HEK293 (cell line): ENCODE data around the gene ZNF680.

ENCODE experiments used
- CTCF ChIA-PET: fragments of 350-600 bp; formaldehyde crosslinking; extraction: SDS; loops from one replicate; lab custom pipeline; 2021; ENCODE audit warnings: antibody characterized with exemption; lab: Yijun Ruan, JAX
- POLR2A ChIA-PET: fragments of 300-600 bp; formaldehyde crosslinking; extraction: SDS; loops from one replicate; lab custom pipeline; 2020; ENCODE audit warnings: antibody characterized with exemption, inconsistent platforms; lab: Yijun Ruan, JAX
- H3K27ac ChIP-seq: fragments of 200-500 bp; sonication (Bioruptor generic); 2 replicates; pipeline ENCODE4 v1.5.1; 2014; ENCODE audit warnings: low read depth, low read length, control low read depth, inconsistent platforms; ENCODE audit errors: extremely low read depth
- H3K36me3 ChIP-seq, 2 experiments: fragments of 200-500 bp in 1 of 2; sonication (Bioruptor generic) in 1 of 2; 1 replicate in 1 of 2; 2 replicates in 1 of 2; pipeline ENCODE4 v1.5.1; 2014 to 2017; ENCODE audit warnings: inconsistent platforms in 2 of 2, low read length in 2 of 2; ENCODE audit not compliant: control insufficient read depth in 2 of 2, insufficient read depth in 1 of 2
- H3K4me1 ChIP-seq: fragments of 200-500 bp; sonication (Bioruptor generic); 2 replicates; pipeline ENCODE4 v1.5.1; 2014; ENCODE audit warnings: mild to moderate bottlenecking, low read length, inconsistent platforms; ENCODE audit not compliant: control insufficient read depth, insufficient read depth
- H3K4me3 ChIP-seq: 2 replicates; pipeline ENCODE4 v1.5.1; 2011; ENCODE audit warnings: low read depth, mild to moderate bottlenecking, control low read depth, low read length, moderate library complexity
- H3K9me3 ChIP-seq: fragments of 200-500 bp; sonication (Bioruptor generic); 2 replicates; pipeline ENCODE4 v1.5.1; 2014; ENCODE audit warnings: low read depth, low read length, inconsistent platforms; ENCODE audit not compliant: control insufficient read depth, insufficient read depth
- GLI2 ChIP-seq: fragments of 450-650 bp; formaldehyde crosslinking; IDR thresholded peaks from 2 replicates; pipeline ENCODE4; 2017; ENCODE audit warnings: missing biosample characterization, missing genetic modification characterization, low read depth, borderline replicate concordance
- KLF10 ChIP-seq: fragments of 450-650 bp; IDR thresholded peaks from 2 replicates; pipeline ENCODE4 v1.5.1; 2018; ENCODE audit warnings: missing biosample characterization, mild to moderate bottlenecking, missing genetic modification characterization
- ZFP37 ChIP-seq: fragments of 450-650 bp; formaldehyde crosslinking; IDR thresholded peaks from 2 replicates; pipeline ENCODE4 v1.5.1; 2016; ENCODE audit warnings: missing biosample characterization, missing genetic modification characterization
- ZNF10 ChIP-seq: fragments of 450-650 bp; formaldehyde crosslinking; IDR thresholded peaks from 2 replicates; pipeline ENCODE4 v1.5.1; 2017; ENCODE audit warnings: missing biosample characterization, missing genetic modification characterization
- ZNF132 ChIP-seq: fragments of 450-650 bp; formaldehyde crosslinking; IDR thresholded peaks from 2 replicates; pipeline ENCODE4 v1.5.1; 2017; ENCODE audit warnings: missing biosample characterization, missing genetic modification characterization, borderline replicate concordance
- ZNF140 ChIP-seq: fragments of 450-650 bp; formaldehyde crosslinking; IDR thresholded peaks from 2 replicates; pipeline ENCODE4 v1.5.1; 2016; ENCODE audit warnings: missing biosample characterization, missing genetic modification characterization
- ZNF16 ChIP-seq: fragments of 450-650 bp; formaldehyde crosslinking; IDR thresholded peaks from 2 replicates; pipeline ENCODE4 v1.5.1; 2016; ENCODE audit warnings: low read depth, missing biosample characterization, missing genetic modification characterization
- ZNF214 ChIP-seq: fragments of 450-650 bp; formaldehyde crosslinking; IDR thresholded peaks from 2 replicates; pipeline ENCODE4 v1.5.1; 2017; ENCODE audit warnings: missing biosample characterization, mild to moderate bottlenecking, missing genetic modification characterization, borderline replicate concordance
- ZNF23 ChIP-seq: fragments of 450-650 bp; formaldehyde crosslinking; IDR thresholded peaks from 2 replicates; pipeline ENCODE4 v1.5.1; 2016; ENCODE audit warnings: missing biosample characterization, missing genetic modification characterization, borderline replicate concordance
- ZNF366 ChIP-seq: fragments of 450-650 bp; formaldehyde crosslinking; conservative IDR thresholded peaks from 2 replicates; pipeline ENCODE4 v1.5.1; 2016; ENCODE audit warnings: missing biosample characterization, missing genetic modification characterization
- ZNF549 ChIP-seq: fragments of 450-650 bp; IDR thresholded peaks from 2 replicates; pipeline ENCODE4 v1.5.1; 2018; ENCODE audit warnings: missing biosample characterization, missing genetic modification characterization, mild to moderate bottlenecking, inconsistent platforms, moderate library complexity
- ZNF76 ChIP-seq: fragments of 450-650 bp; formaldehyde crosslinking; IDR thresholded peaks from 2 replicates; pipeline ENCODE4; 2016; ENCODE audit warnings: low read depth, missing biosample characterization, missing genetic modification characterization, borderline replicate concordance
- ZNF768 ChIP-seq: fragments of 450-650 bp; formaldehyde crosslinking; IDR thresholded peaks from 2 replicates; pipeline ENCODE4 v1.5.1; 2018; ENCODE audit warnings: missing biosample characterization, mild to moderate bottlenecking, missing genetic modification characterization
- TF ChIP-seq, protein P1 (sequence below): fragments of 450-650 bp; formaldehyde crosslinking; IDR thresholded peaks from 2 replicates; pipeline ENCODE4 v1.5.1; 2016; ENCODE audit warnings: missing biosample characterization, missing genetic modification characterization
- TF ChIP-seq, protein P2 (sequence below): fragments of 450-650 bp; formaldehyde crosslinking; IDR thresholded peaks from 2 replicates; pipeline ENCODE4 v1.5.1; 2017; ENCODE audit warnings: missing biosample characterization, missing genetic modification characterization
- TF ChIP-seq, protein P3 (sequence below): fragments of 450-650 bp; formaldehyde crosslinking; IDR thresholded peaks from 2 replicates; pipeline ENCODE4 v1.5.1; 2016; ENCODE audit warnings: missing biosample characterization, missing genetic modification characterization
- TF ChIP-seq, protein P4 (sequence below): sonication (generic); formaldehyde crosslinking; IDR thresholded peaks from 2 replicates; pipeline ENCODE4 v1.8.1; 2022; ENCODE audit warnings: mild to moderate bottlenecking, moderate library complexity, missing genetic modification reagents
- TF ChIP-seq, protein P5 (sequence below): fragments of 450-650 bp; formaldehyde crosslinking; IDR thresholded peaks from 2 replicates; pipeline ENCODE4 v1.5.1; 2016; ENCODE audit warnings: missing biosample characterization, missing genetic modification characterization
- TF ChIP-seq, protein P6 (sequence below): fragments of 450-650 bp; formaldehyde crosslinking; IDR thresholded peaks from 2 replicates; pipeline ENCODE4 v1.5.1; 2016; ENCODE audit warnings: missing biosample characterization, missing genetic modification characterization
- TF ChIP-seq, protein P7 (sequence below): fragments of 450-650 bp; formaldehyde crosslinking; IDR thresholded peaks from 2 replicates; pipeline ENCODE4 v1.5.1; 2016; ENCODE audit warnings: missing biosample characterization, missing genetic modification characterization

ZNF680 gene

DNA sequence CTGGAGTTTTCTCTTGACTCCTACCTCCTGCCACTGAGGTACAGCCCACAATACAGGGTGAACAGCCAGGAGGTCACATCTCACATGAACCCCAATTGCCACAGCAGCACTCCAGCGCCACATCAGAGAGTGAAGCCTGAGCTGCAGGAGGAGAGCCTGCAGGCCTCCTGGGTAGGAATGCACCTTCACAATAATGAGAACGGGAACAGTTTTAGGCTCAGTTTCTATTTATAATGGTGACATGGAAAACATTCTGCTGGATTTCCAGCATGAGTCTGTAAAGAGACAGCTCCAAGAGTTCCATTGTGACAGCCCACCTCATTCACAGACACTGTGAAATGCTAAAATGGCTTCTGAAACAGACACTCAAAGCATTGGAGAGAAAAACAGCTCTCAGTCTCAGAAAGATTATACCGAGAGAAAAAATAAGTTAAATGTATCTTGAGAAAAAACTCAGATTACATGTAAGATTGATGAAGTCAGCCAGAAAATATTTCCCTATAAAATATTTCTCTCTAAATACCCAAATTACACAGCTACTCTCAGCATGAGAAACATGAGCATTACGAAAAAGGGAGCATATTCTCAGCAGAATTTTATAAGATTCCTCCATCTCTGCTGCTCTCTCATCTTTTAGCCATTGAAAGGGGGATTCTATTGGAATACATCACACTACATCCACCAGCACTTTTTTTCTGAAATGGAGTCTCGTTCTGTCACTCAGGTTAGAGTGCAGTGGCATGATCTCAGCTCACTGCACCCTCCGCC lies 11.3 kb downstream of the ZNF680 start:
- H3K36me3 ChIP-seq, result peaks cover 8 to 12% of the 10 kb centered on the region in 2 experiments; a peak in 2 of 3 replicates
- H3K4me1 ChIP-seq, result no peaks in the 10 kb centered on the region
- no peak overlapping the region for H3K27ac ChIP-seq
- POLR2A ChIA-PET, result interaction anchor here (0.9 to 1.0 kb wide), 2 partner anchors 9 to 11 kb away, joined by 6 read pairs; partner anchors contain the start of gene ZNF680
- no peak for TF ChIP-seq ZFP37 (tag by site-specific recombination)
- TF ChIP-seq, protein P1, sequence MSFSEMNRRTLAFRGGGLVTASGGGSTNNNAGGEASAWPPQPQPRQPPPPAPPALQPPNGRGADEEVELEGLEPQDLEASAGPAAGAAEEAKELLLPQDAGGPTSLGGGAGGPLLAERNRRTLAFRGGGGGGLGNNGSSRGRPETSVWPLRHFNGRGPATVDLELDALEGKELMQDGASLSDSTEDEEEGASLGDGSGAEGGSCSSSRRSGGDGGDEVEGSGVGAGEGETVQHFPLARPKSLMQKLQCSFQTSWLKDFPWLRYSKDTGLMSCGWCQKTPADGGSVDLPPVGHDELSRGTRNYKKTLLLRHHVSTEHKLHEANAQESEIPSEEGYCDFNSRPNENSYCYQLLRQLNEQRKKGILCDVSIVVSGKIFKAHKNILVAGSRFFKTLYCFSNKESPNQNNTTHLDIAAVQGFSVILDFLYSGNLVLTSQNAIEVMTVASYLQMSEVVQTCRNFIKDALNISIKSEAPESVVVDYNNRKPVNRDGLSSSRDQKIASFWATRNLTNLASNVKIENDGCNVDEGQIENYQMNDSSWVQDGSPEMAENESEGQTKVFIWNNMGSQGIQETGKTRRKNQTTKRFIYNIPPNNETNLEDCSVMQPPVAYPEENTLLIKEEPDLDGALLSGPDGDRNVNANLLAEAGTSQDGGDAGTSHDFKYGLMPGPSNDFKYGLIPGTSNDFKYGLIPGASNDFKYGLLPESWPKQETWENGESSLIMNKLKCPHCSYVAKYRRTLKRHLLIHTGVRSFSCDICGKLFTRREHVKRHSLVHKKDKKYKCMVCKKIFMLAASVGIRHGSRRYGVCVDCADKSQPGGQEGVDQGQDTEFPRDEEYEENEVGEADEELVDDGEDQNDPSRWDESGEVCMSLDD (tag by site-specific recombination), result no peak
- TF ChIP-seq ZNF10 (tag by site-specific recombination), result no peak
- no peak for TF ChIP-seq ZNF366 (tag by site-specific recombination)
- no peak for TF ChIP-seq ZNF214 (tag by site-specific recombination)
- no peak for TF ChIP-seq ZNF132 (tag by site-specific recombination)
- no peak for TF ChIP-seq ZNF23 (tag by site-specific recombination)
- no peak for TF ChIP-seq ZNF768
- TF ChIP-seq, protein P2, sequence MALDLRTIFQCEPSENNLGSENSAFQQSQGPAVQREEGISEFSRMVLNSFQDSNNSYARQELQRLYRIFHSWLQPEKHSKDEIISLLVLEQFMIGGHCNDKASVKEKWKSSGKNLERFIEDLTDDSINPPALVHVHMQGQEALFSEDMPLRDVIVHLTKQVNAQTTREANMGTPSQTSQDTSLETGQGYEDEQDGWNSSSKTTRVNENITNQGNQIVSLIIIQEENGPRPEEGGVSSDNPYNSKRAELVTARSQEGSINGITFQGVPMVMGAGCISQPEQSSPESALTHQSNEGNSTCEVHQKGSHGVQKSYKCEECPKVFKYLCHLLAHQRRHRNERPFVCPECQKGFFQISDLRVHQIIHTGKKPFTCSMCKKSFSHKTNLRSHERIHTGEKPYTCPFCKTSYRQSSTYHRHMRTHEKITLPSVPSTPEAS (tag by site-specific recombination), result no peak
- TF ChIP-seq, protein P3, sequence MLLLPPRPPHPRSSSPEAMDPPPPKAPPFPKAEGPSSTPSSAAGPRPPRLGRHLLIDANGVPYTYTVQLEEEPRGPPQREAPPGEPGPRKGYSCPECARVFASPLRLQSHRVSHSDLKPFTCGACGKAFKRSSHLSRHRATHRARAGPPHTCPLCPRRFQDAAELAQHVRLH (tag by site-specific recombination), result no peak
- TF ChIP-seq, protein P4, sequence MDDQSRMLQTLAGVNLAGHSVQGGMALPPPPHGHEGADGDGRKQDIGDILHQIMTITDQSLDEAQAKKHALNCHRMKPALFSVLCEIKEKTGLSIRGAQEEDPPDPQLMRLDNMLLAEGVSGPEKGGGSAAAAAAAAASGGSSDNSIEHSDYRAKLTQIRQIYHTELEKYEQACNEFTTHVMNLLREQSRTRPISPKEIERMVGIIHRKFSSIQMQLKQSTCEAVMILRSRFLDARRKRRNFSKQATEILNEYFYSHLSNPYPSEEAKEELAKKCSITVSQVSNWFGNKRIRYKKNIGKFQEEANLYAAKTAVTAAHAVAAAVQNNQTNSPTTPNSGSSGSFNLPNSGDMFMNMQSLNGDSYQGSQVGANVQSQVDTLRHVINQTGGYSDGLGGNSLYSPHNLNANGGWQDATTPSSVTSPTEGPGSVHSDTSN, result no peak
- TF ChIP-seq KLF10 (tag by site-specific recombination), result no peak
- TF ChIP-seq, protein P5, sequence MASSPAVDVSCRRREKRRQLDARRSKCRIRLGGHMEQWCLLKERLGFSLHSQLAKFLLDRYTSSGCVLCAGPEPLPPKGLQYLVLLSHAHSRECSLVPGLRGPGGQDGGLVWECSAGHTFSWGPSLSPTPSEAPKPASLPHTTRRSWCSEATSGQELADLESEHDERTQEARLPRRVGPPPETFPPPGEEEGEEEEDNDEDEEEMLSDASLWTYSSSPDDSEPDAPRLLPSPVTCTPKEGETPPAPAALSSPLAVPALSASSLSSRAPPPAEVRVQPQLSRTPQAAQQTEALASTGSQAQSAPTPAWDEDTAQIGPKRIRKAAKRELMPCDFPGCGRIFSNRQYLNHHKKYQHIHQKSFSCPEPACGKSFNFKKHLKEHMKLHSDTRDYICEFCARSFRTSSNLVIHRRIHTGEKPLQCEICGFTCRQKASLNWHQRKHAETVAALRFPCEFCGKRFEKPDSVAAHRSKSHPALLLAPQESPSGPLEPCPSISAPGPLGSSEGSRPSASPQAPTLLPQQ, result no peak
- TF ChIP-seq ZNF549 (tag by site-specific recombination), result no peak
- TF ChIP-seq, all 188 proteins: peak for 0
- Histone ChIP-seq H3K4me3 (no peak overlapping the region), H3K9me3 (no peaks in the 10 kb centered on the region; the same call in 1 of the 2 replicates)
- CTCF ChIA-PET, result interaction anchor here (0.6 kb wide), 1 partner anchor 37 kb away, joined by 3 read pairs; no protein-coding TSS in a partner anchor

DNA sequence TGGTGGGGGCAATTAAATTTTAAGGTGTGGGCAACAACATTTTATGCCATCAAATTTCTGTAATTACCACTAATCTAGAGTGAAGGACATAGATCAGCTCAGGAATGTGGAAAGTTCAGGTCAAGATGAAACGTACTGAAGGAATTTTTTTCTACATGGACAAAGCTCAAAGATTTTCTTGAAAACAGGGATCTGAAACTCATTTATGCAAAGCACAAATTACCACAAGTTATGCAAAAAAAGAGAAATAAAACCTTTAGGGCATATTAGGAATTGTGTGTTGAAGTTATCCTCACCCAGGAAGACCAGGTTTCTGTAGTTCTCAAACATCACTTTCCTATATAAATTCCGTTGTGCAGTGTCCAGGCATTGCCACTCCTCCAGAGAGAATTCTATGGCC lies 18.9 kb downstream of the ZNF680 start:
- CTCF ChIA-PET, result no interaction called here
- H3K36me3 ChIP-seq, result peaks cover 20 to 25% of the 10 kb centered on the region in 2 experiments
- TF ChIP-seq ZNF76 (tag by site-specific recombination) (no peak), ZNF140 (tag by site-specific recombination) (no peak), ZNF16 (tag by site-specific recombination) (no peak), GLI2 (tag by site-specific recombination) (no peak)
- TF ChIP-seq, protein P6, sequence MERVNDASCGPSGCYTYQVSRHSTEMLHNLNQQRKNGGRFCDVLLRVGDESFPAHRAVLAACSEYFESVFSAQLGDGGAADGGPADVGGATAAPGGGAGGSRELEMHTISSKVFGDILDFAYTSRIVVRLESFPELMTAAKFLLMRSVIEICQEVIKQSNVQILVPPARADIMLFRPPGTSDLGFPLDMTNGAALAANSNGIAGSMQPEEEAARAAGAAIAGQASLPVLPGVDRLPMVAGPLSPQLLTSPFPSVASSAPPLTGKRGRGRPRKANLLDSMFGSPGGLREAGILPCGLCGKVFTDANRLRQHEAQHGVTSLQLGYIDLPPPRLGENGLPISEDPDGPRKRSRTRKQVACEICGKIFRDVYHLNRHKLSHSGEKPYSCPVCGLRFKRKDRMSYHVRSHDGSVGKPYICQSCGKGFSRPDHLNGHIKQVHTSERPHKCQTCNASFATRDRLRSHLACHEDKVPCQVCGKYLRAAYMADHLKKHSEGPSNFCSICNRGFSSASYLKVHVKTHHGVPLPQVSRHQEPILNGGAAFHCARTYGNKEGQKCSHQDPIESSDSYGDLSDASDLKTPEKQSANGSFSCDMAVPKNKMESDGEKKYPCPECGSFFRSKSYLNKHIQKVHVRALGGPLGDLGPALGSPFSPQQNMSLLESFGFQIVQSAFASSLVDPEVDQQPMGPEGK, result no peak
- TF ChIP-seq, protein P7, sequence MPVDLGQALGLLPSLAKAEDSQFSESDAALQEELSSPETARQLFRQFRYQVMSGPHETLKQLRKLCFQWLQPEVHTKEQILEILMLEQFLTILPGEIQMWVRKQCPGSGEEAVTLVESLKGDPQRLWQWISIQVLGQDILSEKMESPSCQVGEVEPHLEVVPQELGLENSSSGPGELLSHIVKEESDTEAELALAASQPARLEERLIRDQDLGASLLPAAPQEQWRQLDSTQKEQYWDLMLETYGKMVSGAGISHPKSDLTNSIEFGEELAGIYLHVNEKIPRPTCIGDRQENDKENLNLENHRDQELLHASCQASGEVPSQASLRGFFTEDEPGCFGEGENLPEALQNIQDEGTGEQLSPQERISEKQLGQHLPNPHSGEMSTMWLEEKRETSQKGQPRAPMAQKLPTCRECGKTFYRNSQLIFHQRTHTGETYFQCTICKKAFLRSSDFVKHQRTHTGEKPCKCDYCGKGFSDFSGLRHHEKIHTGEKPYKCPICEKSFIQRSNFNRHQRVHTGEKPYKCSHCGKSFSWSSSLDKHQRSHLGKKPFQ (tag by site-specific recombination), result no peak
- no peaks in the 10 kb centered on the region for H3K4me1 ChIP-seq
- no peak overlapping the region for H3K4me3 ChIP-seq
- POLR2A ChIA-PET, result interaction anchor here (0.8 kb wide), 1 partner anchor 90 kb away, joined by 3 read pairs; no protein-coding TSS in a partner anchor
- no peak overlapping the region for H3K27ac ChIP-seq
- no peaks in the 10 kb centered on the region for H3K9me3 ChIP-seq
